Activated CD4-positive, alpha-beta T cell treated with anti-CD3 and anti-CD28 coated beads, Interleukin-2, amount 10 ng/mL, durations not matched to agents 24 days and 14 days (primary cell): ENCODE measurements around the gene C12orf43. TPM values are rescaled to one million over a fixed set of nuclear protein-coding genes. Genes with fewer than 3 reads are reported as not detected.

ENCODE experiments used
- DNase-seq: peaks from one replicate; pipeline ENCODE4 v3.0.0; 2022
- H3K27ac Mint-ChIP-seq: one replicate; pipeline ENCODE4 v1.8.0; 2022; ENCODE audit warnings: mild to moderate bottlenecking, mixed read lengths
- H3K27me3 Mint-ChIP-seq: one replicate; pipeline ENCODE4 v1.8.0; 2022; ENCODE audit warnings: mixed read lengths
- H3K36me3 Mint-ChIP-seq: one replicate; pipeline ENCODE4 v1.8.0; 2022; ENCODE audit warnings: low read depth, mild to moderate bottlenecking, mixed read lengths
- H3K4me1 Mint-ChIP-seq: one replicate; pipeline ENCODE4 v1.8.0; 2021; ENCODE audit warnings: mixed read lengths
- H3K4me3 Mint-ChIP-seq: one replicate; pipeline ENCODE4 v1.8.0; 2022; ENCODE audit warnings: mild to moderate bottlenecking, moderate library complexity, mixed read lengths
- H3K9me3 Mint-ChIP-seq: one replicate; pipeline ENCODE4 v1.8.0; 2021; ENCODE audit warnings: mixed read lengths
- intact Hi-C: fragments of 100-400 bp; cut with micrococcal nuclease; formaldehyde crosslinking; loops from one replicate; pipeline ENCODE4 v1.15.1; 2023
- total RNA-seq: library from RNA; stranded (reverse); gene quantifications from 2 replicates; pipeline ENCODE4 v1.2.3, GENCODE V29; 2022

C12orf43 gene
- total RNA-seq, 1 donor from 2014 or later: 35.3 TPM

DNA sequence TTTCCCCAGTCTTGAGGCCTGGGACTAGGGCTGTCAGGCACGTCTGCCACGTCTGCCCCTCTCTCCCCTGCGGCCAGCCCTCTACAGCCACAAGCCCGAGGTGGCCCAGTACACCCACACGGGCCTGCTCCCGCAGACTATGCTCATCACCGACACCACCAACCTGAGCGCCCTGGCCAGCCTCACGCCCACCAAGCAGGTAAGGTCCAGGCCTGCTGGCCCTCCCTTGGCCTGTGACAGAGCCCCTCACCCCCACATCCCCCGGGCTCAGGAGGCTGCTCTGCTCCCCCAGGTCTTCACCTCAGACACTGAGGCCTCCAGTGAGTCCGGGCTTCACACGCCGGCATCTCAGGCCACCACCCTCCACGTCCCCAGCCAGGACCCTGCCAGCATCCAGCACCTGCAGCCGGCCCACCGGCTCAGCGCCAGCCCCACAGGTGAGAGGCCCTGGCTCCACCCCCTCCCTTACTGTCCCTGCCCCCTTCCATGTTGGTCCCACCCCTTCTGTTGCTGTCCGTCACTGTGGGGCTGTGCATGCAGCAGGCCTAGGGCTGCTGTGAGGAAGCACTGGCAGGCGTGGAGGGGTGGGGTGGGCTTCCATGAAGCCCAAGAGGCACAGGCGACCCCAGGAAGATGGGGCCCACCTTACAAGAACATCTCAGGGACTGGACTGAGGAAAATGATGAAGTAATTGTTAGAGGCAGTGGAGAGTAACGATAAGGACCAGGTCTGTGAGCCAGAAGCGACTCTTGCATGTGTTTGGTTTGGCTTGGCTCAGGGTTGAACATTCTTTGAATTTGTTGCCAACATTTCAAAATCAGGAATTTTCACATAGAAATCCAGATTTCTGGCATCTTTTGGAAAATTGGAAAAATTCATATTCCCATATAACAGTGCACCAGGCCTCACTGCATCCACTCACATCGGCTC is 16.8 kb downstream of the C12orf43 start:
- DNase-seq: no peak
- intact Hi-C loops: no loop called here

GRCh38 chr12:120998435-120998834 is 17.9 kb downstream of the C12orf43 start:
- intact Hi-C loops: no loop called here
- H3K36me3 Mint-ChIP-seq: peaks cover 6% of the 10 kb centered on the region
- no peak for DNase-seq
- H3K4me1 Mint-ChIP-seq: no peaks in the 10 kb centered on the region
- H3K4me3 Mint-ChIP-seq: no peak overlapping the region
- H3K27ac Mint-ChIP-seq: no peak overlapping the region
- H3K9me3 Mint-ChIP-seq: peaks cover 9% of the 10 kb centered on the region
- peaks cover 2% of the 10 kb centered on the region for H3K27me3 Mint-ChIP-seq

More for the DNA sequence above, 16.8 kb downstream of the C12orf43 start:
- no peak overlapping the region for H3K4me3 Mint-ChIP-seq
- H3K9me3 Mint-ChIP-seq: peaks cover 9% of the 10 kb centered on the region
- H3K27me3 Mint-ChIP-seq: peaks cover 2% of the 10 kb centered on the region
- peaks cover 10% of the 10 kb centered on the region for H3K36me3 Mint-ChIP-seq
- H3K27ac Mint-ChIP-seq: no peak overlapping the region
- no peaks in the 10 kb centered on the region for H3K4me1 Mint-ChIP-seq

- DNase-seq: no peak
- Mint-ChIP-seq H3K27ac (no peak overlapping the region), H3K36me3 (peaks cover under 1% of the 10 kb centered on the region), H3K4me3 (no peak overlapping the region), H3K4me1 (no peaks in the 10 kb centered on the region), H3K27me3 (peaks cover 2% of the 10 kb centered on the region), H3K9me3 (peaks cover 9% of the 10 kb centered on the region)
- intact Hi-C loops: no loop called here
Measured at GRCh38 chr12:120997448-120997847, 18.8 kb downstream of the C12orf43 start.

- H3K36me3 Mint-ChIP-seq: no peaks in the 10 kb centered on the region
- H3K4me1 Mint-ChIP-seq: no peaks in the 10 kb centered on the region
- H3K27me3 Mint-ChIP-seq: peaks cover 2% of the 10 kb centered on the region
- no peak overlapping the region for H3K4me3 Mint-ChIP-seq
- intact Hi-C loops: no loop called here
- no peak for DNase-seq
- no peak overlapping the region for H3K27ac Mint-ChIP-seq
- H3K9me3 Mint-ChIP-seq: peaks cover 9% of the 10 kb centered on the region
Measured at GRCh38 chr12:120996133-120996746, 20.0 kb downstream of the C12orf43 start.

GRCh38 chr12:120994589-120995337 is 21.5 kb downstream of the C12orf43 start:
- no peaks in the 10 kb centered on the region for H3K36me3 Mint-ChIP-seq
- intact Hi-C loops: no loop called here
- no peak for DNase-seq
- no peak overlapping the region for H3K4me3 Mint-ChIP-seq
- peaks cover 2% of the 10 kb centered on the region for H3K27me3 Mint-ChIP-seq
- H3K27ac Mint-ChIP-seq: no peak overlapping the region
- H3K9me3 Mint-ChIP-seq: peaks cover 9% of the 10 kb centered on the region
- no peaks in the 10 kb centered on the region for H3K4me1 Mint-ChIP-seq

DNA sequence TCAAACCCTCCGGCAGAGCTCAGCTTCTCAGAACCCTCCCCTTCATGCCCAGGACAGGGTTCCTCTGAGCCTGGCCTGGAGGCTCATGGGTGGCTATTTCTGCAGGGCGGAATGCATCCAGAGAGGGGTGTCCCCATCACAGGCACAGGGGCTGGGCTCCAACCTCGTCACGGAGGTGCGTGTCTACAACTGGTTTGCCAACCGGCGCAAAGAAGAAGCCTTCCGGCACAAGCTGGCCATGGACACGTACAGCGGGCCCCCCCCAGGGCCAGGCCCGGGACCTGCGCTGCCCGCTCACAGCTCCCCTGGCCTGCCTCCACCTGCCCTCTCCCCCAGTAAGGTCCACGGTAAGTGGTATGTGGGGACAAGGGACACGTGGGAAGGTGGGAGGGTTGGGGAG is 22.2 kb downstream of the C12orf43 start:
- peaks cover 9% of the 10 kb centered on the region for H3K9me3 Mint-ChIP-seq
- H3K27ac Mint-ChIP-seq: no peak overlapping the region
- H3K27me3 Mint-ChIP-seq: peaks cover 2% of the 10 kb centered on the region
- DNase-seq: no peak
- intact Hi-C loops: no loop called here
- no peak overlapping the region for H3K4me3 Mint-ChIP-seq
- no peaks in the 10 kb centered on the region for H3K4me1 Mint-ChIP-seq
- no peaks in the 10 kb centered on the region for H3K36me3 Mint-ChIP-seq

DNA sequence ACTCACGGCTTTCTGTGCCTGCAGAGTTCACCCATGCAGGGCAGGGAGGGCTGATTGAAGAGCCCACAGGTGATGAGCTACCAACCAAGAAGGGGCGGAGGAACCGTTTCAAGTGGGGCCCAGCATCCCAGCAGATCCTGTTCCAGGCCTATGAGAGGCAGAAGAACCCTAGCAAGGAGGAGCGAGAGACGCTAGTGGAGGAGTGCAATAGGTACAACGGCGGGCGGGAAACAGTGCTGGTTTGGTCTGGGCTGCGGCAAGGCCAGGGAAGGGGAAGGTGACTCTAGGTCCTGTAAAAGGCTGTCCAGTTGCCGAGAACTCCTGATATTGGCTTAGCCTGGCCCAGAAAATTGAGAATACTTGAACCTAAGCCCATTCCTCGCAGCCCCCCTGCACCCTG is 22.8 kb downstream of the C12orf43 start:
- intact Hi-C loops: no loop called here
- Mint-ChIP-seq H3K27me3 (peaks cover 2% of the 10 kb centered on the region), H3K36me3 (no peaks in the 10 kb centered on the region), H3K27ac (no peak overlapping the region), H3K4me1 (no peaks in the 10 kb centered on the region), H3K9me3 (peaks cover 9% of the 10 kb centered on the region), H3K4me3 (no peak overlapping the region)
- DNase-seq: no peak

DNA sequence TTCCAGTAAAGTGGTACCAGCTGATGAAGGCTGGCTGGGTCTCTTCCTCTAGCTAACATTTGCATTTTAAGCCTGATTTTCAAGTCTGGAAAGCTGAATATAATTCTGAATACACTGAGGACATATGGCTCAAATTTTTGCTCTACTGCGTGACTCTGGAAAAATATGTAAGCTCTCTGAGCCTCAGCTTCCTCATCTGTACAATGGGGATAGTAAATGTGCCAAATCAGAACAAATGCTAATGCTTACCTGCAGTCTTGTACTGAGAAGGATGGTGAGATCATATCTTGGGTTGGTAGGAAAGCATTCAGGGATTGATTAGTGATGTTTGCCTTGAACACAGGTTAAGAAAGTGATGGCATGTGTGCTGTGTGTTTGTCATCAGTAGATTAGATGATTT is 23.3 kb downstream of the C12orf43 start:
- no peak overlapping the region for H3K4me3 Mint-ChIP-seq
- peaks cover 2% of the 10 kb centered on the region for H3K27me3 Mint-ChIP-seq
- intact Hi-C loops: no loop called here
- no peaks in the 10 kb centered on the region for H3K4me1 Mint-ChIP-seq
- H3K27ac Mint-ChIP-seq: no peak overlapping the region
- H3K9me3 Mint-ChIP-seq: peaks cover 13% of the 10 kb centered on the region
- no peaks in the 10 kb centered on the region for H3K36me3 Mint-ChIP-seq
- no peak for DNase-seq

- intact Hi-C loops: no loop called here
- Mint-ChIP-seq H3K36me3 (no peaks in the 10 kb centered on the region), H3K9me3 (peaks cover 13% of the 10 kb centered on the region), H3K27me3 (peaks cover 2% of the 10 kb centered on the region), H3K4me1 (no peaks in the 10 kb centered on the region), H3K27ac (no peak overlapping the region), H3K4me3 (no peak overlapping the region)
- DNase-seq: no peak
Measured at GRCh38 chr12:120991965-120992364, 24.3 kb downstream of the C12orf43 start.

DNA sequence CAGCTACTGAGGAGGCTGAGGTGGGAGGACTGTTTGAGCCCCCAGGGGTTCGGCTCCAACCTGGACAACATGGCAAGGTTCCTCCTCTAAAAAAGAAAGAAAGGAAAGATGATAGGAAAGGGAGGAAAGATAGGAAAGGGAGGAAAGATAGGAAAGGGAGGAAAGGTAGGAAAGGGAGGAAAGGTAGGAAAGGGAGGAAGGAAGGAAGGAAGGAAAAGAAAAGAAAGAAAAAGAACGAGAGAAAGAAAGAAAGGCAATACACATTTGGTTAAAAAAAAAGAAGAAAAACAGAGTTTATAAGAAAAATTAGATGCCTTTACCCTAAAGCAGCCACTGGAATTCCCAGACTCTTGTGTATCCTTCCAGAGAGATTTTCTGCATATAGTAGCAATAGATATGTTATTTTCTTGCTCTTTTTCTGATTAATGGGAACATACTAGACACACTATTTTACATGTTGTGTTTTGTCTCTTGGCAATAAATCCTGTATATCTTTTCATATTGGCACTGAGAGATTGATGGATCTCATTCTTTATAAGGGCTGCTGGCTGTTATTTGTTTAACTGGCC is 25.7 kb downstream of the C12orf43 start:
- no peak for DNase-seq
- no peak overlapping the region for H3K4me3 Mint-ChIP-seq
- H3K9me3 Mint-ChIP-seq: peaks cover 13% of the 10 kb centered on the region
- no peaks in the 10 kb centered on the region for H3K4me1 Mint-ChIP-seq
- intact Hi-C loops: no loop called here
- no peaks in the 10 kb centered on the region for H3K36me3 Mint-ChIP-seq
- H3K27ac Mint-ChIP-seq: no peak overlapping the region
- no peaks in the 10 kb centered on the region for H3K27me3 Mint-ChIP-seq

DNA sequence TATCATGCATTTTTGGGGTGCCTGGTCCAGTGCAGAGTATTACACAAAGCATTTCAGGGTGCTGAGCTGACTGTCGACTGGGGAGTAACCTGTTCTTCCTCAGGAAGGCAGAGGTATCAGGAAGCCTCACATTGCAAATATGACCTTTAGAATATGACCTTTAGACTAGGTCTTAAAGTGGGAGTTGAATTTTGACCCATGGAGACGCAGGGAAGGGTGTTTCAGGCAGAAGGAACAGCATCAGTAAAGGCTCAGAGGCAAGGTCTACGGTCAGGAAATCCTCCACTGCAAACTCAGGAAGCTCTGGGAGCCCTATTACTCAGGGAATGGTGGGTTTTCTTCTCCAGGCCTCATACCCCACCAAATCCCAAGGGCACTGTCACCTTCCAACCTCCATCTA is 26.6 kb downstream of the C12orf43 start:
- H3K4me3 Mint-ChIP-seq: no peak overlapping the region
- H3K36me3 Mint-ChIP-seq: no peaks in the 10 kb centered on the region
- intact Hi-C loops: no loop called here
- H3K4me1 Mint-ChIP-seq: no peaks in the 10 kb centered on the region
- H3K9me3 Mint-ChIP-seq: peaks cover 7% of the 10 kb centered on the region
- no peaks in the 10 kb centered on the region for H3K27me3 Mint-ChIP-seq
- no peak overlapping the region for H3K27ac Mint-ChIP-seq
- DNase-seq: no peak

GRCh38 chr12:120988658-120989057 is 27.6 kb downstream of the C12orf43 start:
- intact Hi-C loops: no loop called here
- Mint-ChIP-seq H3K4me1 (no peaks in the 10 kb centered on the region), H3K4me3 (no peak overlapping the region), H3K27ac (no peak overlapping the region), H3K36me3 (no peaks in the 10 kb centered on the region), H3K9me3 (peaks cover 4% of the 10 kb centered on the region), H3K27me3 (no peaks in the 10 kb centered on the region)
- no peak for DNase-seq

DNA sequence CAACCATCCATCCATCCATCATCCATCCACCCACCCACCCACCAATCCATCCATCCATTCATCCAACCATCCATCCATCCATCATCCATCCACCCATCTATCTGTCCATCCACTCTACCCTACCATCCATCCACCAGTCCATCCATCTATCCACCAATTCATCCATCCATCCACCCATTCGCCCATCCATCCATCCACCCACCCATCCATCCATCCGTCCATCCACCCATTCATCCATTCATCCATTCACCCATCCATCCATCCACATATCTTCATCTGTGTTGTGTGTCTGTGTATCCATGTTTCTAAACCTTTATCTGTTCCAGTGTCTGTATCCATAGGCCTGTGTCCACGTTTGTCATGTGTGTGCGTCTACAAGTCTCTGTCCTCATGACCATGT is 28.1 kb downstream of the C12orf43 start:
- H3K9me3 Mint-ChIP-seq: peaks cover 4% of the 10 kb centered on the region

More for the DNA sequence above, 28.1 kb downstream of the C12orf43 start:
- no peak for DNase-seq
- no peaks in the 10 kb centered on the region for H3K4me1 Mint-ChIP-seq
- no peak overlapping the region for H3K27ac Mint-ChIP-seq
- no peaks in the 10 kb centered on the region for H3K36me3 Mint-ChIP-seq
- intact Hi-C loops: no loop called here
- H3K4me3 Mint-ChIP-seq: no peak overlapping the region
- no peaks in the 10 kb centered on the region for H3K27me3 Mint-ChIP-seq
